Inferior parietal cortex (tissue), 1 donor: ENCODE measurements around the gene EGR4.
"Not testable (repeated sequence)": the region's sequence is repeated elsewhere in the genome, so short reads cannot be mapped to it uniquely, and the experiment has no call there.

Source experiments
- DNase-seq: peaks from one replicate; pipeline ENCODE4 v3.0.0-alpha.2; 2016; ENCODE audit errors: extremely low spot score

Gene EGR4

GRCh38 chr2:73263540-73264331 is 29.6 kb downstream of the EGR4 start:
- DNase-seq, result no peak

GRCh38 chr2:73262691-73263429 is 30.5 kb downstream of the EGR4 start:
- DNase-seq, result not testable (repeated sequence)

GRCh38 chr2:73262108-73262651 is 31.2 kb downstream of the EGR4 start:
- no peak for DNase-seq

- DNase-seq, result no peak
These were observed 32.9 kb downstream of the EGR4 start for GRCh38 chr2:73260338-73260984.

- no peak for DNase-seq
These were observed 33.5 kb downstream of the EGR4 start for GRCh38 chr2:73259704-73260337.

- no peak for DNase-seq
These were observed 34.1 kb downstream of the EGR4 start for GRCh38 chr2:73259276-73259675.

GRCh38 chr2:73258913-73259215 is 34.5 kb downstream of the EGR4 start:
- DNase-seq, result no peak

GRCh38 chr2:73258186-73258912 is 35.0 kb downstream of the EGR4 start:
- no peak for DNase-seq

- no peak for DNase-seq
These were observed 35.8 kb downstream of the EGR4 start for GRCh38 chr2:73257425-73258125.

- no peak for DNase-seq
These were observed 36.3 kb downstream of the EGR4 start for GRCh38 chr2:73257021-73257420.

GRCh38 chr2:73256618-73256922 is 36.8 kb downstream of the EGR4 start:
- no peak for DNase-seq

- no peak for DNase-seq
These were observed 37.3 kb downstream of the EGR4 start for GRCh38 chr2:73255907-73256617.

GRCh38 chr2:73255007-73255644 is 38.2 kb downstream of the EGR4 start:
- no peak for DNase-seq

GRCh38 chr2:73254343-73255006 is 38.9 kb downstream of the EGR4 start:
- no peak for DNase-seq

GRCh38 chr2:73253901-73254300 is 39.4 kb downstream of the EGR4 start:
- no peak for DNase-seq

GRCh38 chr2:73253400-73253799 is 39.9 kb downstream of the EGR4 start:
- DNase-seq, result no peak

GRCh38 chr2:73252238-73253027 is 40.9 kb downstream of the EGR4 start:
- no peak for DNase-seq
